22Rv1 (cell line): ENCODE measurements around the gene OR2AT4.
A peak's percentile ranks its signal among the peaks of the same experiment; 100 is the strongest.

Experiments used
- H3K27ac ChIP-seq: fragments of 450-650 bp; 2 replicates; pipeline ENCODE4 v1.5.1; 2017
- CTCF ChIP-seq: fragments of 450-650 bp; IDR thresholded peaks from 2 replicates; pipeline ENCODE4 v1.5.1; 2017; ENCODE audit warnings: mild to moderate bottlenecking
- ZFX ChIP-seq: fragments of 450-650 bp; IDR thresholded peaks from 2 replicates; pipeline ENCODE4 v1.6.1; 2017; ENCODE audit warnings: antibody characterized with exemption, borderline replicate concordance

OR2AT4 gene

GRCh38 chr11:75096456-75097172, at the start of gene OR2AT4:
Gene OR2AT4, minus strand, starts transcription at chr11:75096876.
- no peak within 1 kb of the TSS for H3K27ac ChIP-seq

GRCh38 chr11:75145972-75146519, 49.4 kb upstream of the OR2AT4 start:
- no peak overlapping the region for H3K27ac ChIP-seq
- no peak for TF ChIP-seq ZFX
- TF ChIP-seq CTCF: no peak

More at GRCh38 chr11:75096456-75097172, at the start of gene OR2AT4:
- TF ChIP-seq CTCF (no peak), ZFX (no peak)

- no peak for TF ChIP-seq ZFX
- TF ChIP-seq CTCF: no peak
- no peak overlapping the region for H3K27ac ChIP-seq
These were observed 48.7 kb upstream of the OR2AT4 start for GRCh38 chr11:75145196-75145971.

- H3K27ac ChIP-seq: no peak overlapping the region
- TF ChIP-seq ZFX (no peak), CTCF (peak; percentile 42)
These were observed 48.0 kb upstream of the OR2AT4 start for GRCh38 chr11:75144716-75145014.

- H3K27ac ChIP-seq: no peak overlapping the region
- TF ChIP-seq CTCF (no peak), ZFX (no peak)
These were observed 46.7 kb upstream of the OR2AT4 start for GRCh38 chr11:75143420-75143731.

GRCh38 chr11:75142714-75143419, 46.2 kb upstream of the OR2AT4 start:
- H3K27ac ChIP-seq: no peak overlapping the region

More at GRCh38 chr11:75142714-75143419, 46.2 kb upstream of the OR2AT4 start:
- no peak for TF ChIP-seq ZFX
- no peak for TF ChIP-seq CTCF
